HCT116 (cell line): Measurements from ENCODE around the gene OPHN1.

Experiments used
- CBX3 ChIP-seq: IDR thresholded peaks from 2 replicates; pipeline ENCODE4 v1.6.1; 2012; ENCODE audit warnings: low read depth
- CEBPB ChIP-seq: IDR thresholded peaks from 2 replicates; pipeline ENCODE4 v1.6.1; 2012; ENCODE audit warnings: low read depth
- CTCF ChIP-seq, 3 experiments: fragments of 200-600 bp in 1 of 3; sonication (generic) in 1 of 3; IDR thresholded peaks in 2 of 3; conservative IDR thresholded peaks in 1 of 3; 2 replicates each; pipeline ENCODE4 v1.5.1; 2012 to 2017; ENCODE audit warnings: low read depth in 2 of 3, low read length in 2 of 3, antibody characterized with exemption in 1 of 3, borderline replicate concordance in 1 of 3, control low read depth in 1 of 3, mild to moderate bottlenecking in 1 of 3, mixed read lengths in 1 of 3, mixed run types in 1 of 3, moderate library complexity in 1 of 3; ENCODE audit not compliant: insufficient read depth in 1 of 3
- EGR1 ChIP-seq: IDR thresholded peaks from 2 replicates; pipeline ENCODE4 v1.6.1; 2012; ENCODE audit warnings: low read depth
- ELF1 ChIP-seq: IDR thresholded peaks from 2 replicates; pipeline ENCODE4 v1.6.1; 2012; ENCODE audit warnings: low read depth, borderline replicate concordance
- EZH2 ChIP-seq: fragments of 200-600 bp; sonication (generic); IDR thresholded peaks from 2 replicates; pipeline ENCODE4 v1.6.1; 2017; ENCODE audit warnings: antibody characterized with exemption, mixed run types
- POLR2A ChIP-seq: IDR thresholded peaks from 2 replicates; pipeline ENCODE4 v1.7.0; 2011; ENCODE audit warnings: borderline replicate concordance; ENCODE audit not compliant: insufficient read depth, insufficient read length; ENCODE audit errors: extremely low read depth
- RAD21 ChIP-seq: IDR thresholded peaks from 2 replicates; pipeline ENCODE4 v1.6.1; 2012; ENCODE audit warnings: low read depth, mild to moderate bottlenecking
- SP1 ChIP-seq: IDR thresholded peaks from 2 replicates; pipeline ENCODE4 v1.6.1; 2012; ENCODE audit warnings: low read depth
- SRF ChIP-seq: IDR thresholded peaks from 2 replicates; pipeline ENCODE4 v1.6.1; 2012; ENCODE audit warnings: low read depth
- TCF7L2 ChIP-seq: IDR thresholded peaks from 2 replicates; pipeline ENCODE4 v1.7.0; 2011; ENCODE audit warnings: borderline replicate concordance, inconsistent platforms; ENCODE audit not compliant: insufficient read depth, insufficient read length; ENCODE audit errors: extremely low read depth
- TF ChIP-seq, protein P1 (sequence below): IDR thresholded peaks from 2 replicates; pipeline ENCODE4 v1.6.1; 2012
- TF ChIP-seq, protein P2 (sequence below): IDR thresholded peaks from 2 replicates; pipeline ENCODE4 v1.6.1; 2012; ENCODE audit warnings: low read depth
- TF ChIP-seq, protein P3 (sequence below): IDR thresholded peaks from 2 replicates; pipeline ENCODE4 v1.6.1; 2011; ENCODE audit warnings: mild to moderate bottlenecking, low read length, moderate library complexity; ENCODE audit not compliant: insufficient replicate concordance; ENCODE audit errors: extremely low read depth

DNA sequence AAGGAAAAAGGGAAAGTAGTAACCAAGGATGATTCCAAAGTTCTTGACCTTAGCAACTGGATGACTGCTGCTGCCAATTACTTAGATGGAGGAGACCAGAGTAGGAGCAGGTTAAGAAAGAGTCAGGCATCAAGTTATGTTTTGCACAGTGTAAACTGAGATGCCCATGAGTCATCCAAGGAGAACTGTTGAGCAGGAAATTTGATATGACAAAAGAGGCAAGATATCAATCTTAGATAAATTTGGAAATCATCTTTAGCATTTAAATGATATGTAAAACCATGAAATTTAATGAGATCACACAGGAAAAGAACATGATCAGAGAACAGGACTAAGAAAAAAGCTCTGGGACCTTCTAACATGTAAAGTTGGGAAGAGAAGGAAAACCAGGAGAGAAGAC is 361.3 kb downstream of the OPHN1 start:
- TF ChIP-seq, protein P1, sequence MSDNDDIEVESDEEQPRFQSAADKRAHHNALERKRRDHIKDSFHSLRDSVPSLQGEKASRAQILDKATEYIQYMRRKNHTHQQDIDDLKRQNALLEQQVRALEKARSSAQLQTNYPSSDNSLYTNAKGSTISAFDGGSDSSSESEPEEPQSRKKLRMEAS, result no peak
- TF ChIP-seq CTCF (IDR thresholded peaks at IDR 0.05 in 2 of 3, conservative IDR thresholded peaks at IDR 0.05 in 1 of 3; ENCODE audit: borderline replicate concordance in 1 of 3, insufficient read depth in 1 of 3, low read depth in 2 of 3, low read length in 2 of 3) (no peak), SP1 (no peak), SRF (no peak), EZH2 (no peak), TCF7L2 (no peak), RAD21 (no peak), CEBPB (no peak), ELF1 (no peak), CBX3 (no peak), POLR2A (no peak), EGR1 (no peak)
- TF ChIP-seq, protein P2, sequence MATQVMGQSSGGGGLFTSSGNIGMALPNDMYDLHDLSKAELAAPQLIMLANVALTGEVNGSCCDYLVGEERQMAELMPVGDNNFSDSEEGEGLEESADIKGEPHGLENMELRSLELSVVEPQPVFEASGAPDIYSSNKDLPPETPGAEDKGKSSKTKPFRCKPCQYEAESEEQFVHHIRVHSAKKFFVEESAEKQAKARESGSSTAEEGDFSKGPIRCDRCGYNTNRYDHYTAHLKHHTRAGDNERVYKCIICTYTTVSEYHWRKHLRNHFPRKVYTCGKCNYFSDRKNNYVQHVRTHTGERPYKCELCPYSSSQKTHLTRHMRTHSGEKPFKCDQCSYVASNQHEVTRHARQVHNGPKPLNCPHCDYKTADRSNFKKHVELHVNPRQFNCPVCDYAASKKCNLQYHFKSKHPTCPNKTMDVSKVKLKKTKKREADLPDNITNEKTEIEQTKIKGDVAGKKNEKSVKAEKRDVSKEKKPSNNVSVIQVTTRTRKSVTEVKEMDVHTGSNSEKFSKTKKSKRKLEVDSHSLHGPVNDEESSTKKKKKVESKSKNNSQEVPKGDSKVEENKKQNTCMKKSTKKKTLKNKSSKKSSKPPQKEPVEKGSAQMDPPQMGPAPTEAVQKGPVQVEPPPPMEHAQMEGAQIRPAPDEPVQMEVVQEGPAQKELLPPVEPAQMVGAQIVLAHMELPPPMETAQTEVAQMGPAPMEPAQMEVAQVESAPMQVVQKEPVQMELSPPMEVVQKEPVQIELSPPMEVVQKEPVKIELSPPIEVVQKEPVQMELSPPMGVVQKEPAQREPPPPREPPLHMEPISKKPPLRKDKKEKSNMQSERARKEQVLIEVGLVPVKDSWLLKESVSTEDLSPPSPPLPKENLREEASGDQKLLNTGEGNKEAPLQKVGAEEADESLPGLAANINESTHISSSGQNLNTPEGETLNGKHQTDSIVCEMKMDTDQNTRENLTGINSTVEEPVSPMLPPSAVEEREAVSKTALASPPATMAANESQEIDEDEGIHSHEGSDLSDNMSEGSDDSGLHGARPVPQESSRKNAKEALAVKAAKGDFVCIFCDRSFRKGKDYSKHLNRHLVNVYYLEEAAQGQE, result no peak
- TF ChIP-seq, protein P3, sequence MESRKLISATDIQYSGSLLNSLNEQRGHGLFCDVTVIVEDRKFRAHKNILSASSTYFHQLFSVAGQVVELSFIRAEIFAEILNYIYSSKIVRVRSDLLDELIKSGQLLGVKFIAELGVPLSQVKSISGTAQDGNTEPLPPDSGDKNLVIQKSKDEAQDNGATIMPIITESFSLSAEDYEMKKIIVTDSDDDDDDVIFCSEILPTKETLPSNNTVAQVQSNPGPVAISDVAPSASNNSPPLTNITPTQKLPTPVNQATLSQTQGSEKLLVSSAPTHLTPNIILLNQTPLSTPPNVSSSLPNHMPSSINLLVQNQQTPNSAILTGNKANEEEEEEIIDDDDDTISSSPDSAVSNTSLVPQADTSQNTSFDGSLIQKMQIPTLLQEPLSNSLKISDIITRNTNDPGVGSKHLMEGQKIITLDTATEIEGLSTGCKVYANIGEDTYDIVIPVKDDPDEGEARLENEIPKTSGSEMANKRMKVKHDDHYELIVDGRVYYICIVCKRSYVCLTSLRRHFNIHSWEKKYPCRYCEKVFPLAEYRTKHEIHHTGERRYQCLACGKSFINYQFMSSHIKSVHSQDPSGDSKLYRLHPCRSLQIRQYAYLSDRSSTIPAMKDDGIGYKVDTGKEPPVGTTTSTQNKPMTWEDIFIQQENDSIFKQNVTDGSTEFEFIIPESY, result no peak
